HG03558 (cell line): ENCODE results near the gene MYBPHL.

Experiments used
- ATAC-seq: cut with Tn5 transposase; IDR thresholded peaks from one replicate; pipeline ENCODE4 v1.9.1; 2021; ENCODE audit warnings: moderate number of reproducible peaks; ENCODE audit not compliant: unreplicated experiment; ENCODE audit errors: extremely low read depth

The MYBPHL gene

GRCh38 chr1:109282497-109282951 lies 24.3 kb downstream of the MYBPHL start:
- no peak for ATAC-seq

- ATAC-seq, result no peak
Observed at GRCh38 chr1:109281680-109282496, 24.9 kb downstream of the MYBPHL start.

- ATAC-seq, result no peak
Observed at GRCh38 chr1:109280862-109281261, 25.9 kb downstream of the MYBPHL start.

GRCh38 chr1:109279615-109280278 lies 27.1 kb downstream of the MYBPHL start:
- no peak for ATAC-seq

GRCh38 chr1:109277434-109278204 lies 29.2 kb downstream of the MYBPHL start:
- ATAC-seq, result no peak

- no peak for ATAC-seq
Observed at GRCh38 chr1:109275706-109276345, 31.0 kb downstream of the MYBPHL start.

GRCh38 chr1:109274533-109275476 lies 32.0 kb downstream of the MYBPHL start:
- no peak for ATAC-seq

GRCh38 chr1:109273570-109274288 lies 33.1 kb downstream of the MYBPHL start:
- no peak for ATAC-seq

GRCh38 chr1:109272831-109273547 lies 33.8 kb downstream of the MYBPHL start:
- no peak for ATAC-seq

- no peak for ATAC-seq
Observed at GRCh38 chr1:109272021-109272799, 34.6 kb downstream of the MYBPHL start.

GRCh38 chr1:109271458-109271857 lies 35.4 kb downstream of the MYBPHL start:
- no peak for ATAC-seq

GRCh38 chr1:109270623-109271317 lies 36.0 kb downstream of the MYBPHL start:
- ATAC-seq, result no peak

- no peak for ATAC-seq
Observed at GRCh38 chr1:109269981-109270622, 36.7 kb downstream of the MYBPHL start.

- ATAC-seq, result no peak
Observed at GRCh38 chr1:109269212-109269980, 37.4 kb downstream of the MYBPHL start.

- no peak for ATAC-seq
Observed at GRCh38 chr1:109268431-109269211, 38.2 kb downstream of the MYBPHL start.
